Caco-2 (cell line): ENCODE data around the gene FLNA. TPM values are rescaled to one million over a fixed set of nuclear protein-coding genes. Genes with fewer than 3 reads are reported as not detected.

Experiments used
- BruUV-seq: library from RNA; stranded (reverse); fragments of 400-500 nt; replicated peaks from 2 replicates; lab custom pipeline; 2021; lab: Mats Ljungman, UMichigan
- CTCF ChIA-PET: fragments of 300-600 bp; sonication (Branson Sonifier 250); formaldehyde crosslinking; loops from one replicate; lab custom pipeline; 2022; ENCODE audit warnings: antibody characterized with exemption; lab: Charles Lee
- POLR2A ChIA-PET: fragments of 300-600 bp; sonication (Branson Sonifier 250); formaldehyde crosslinking; loops from one replicate; lab custom pipeline; 2022; ENCODE audit warnings: antibody characterized with exemption; lab: Charles Lee
- DNase-seq, 2 experiments: peaks; one replicate each; pipeline versions ENCODE4 v3.0.0 to v3.0.0-alpha.2; 2020 to 2022
- H3K27me3 ChIP-seq: replicated peaks from 2 replicates; pipeline ENCODE4 v1.6.0; 2011; ENCODE audit warnings: low read length; ENCODE audit not compliant: control insufficient read depth, insufficient read depth
- H3K36me3 ChIP-seq: 2 replicates; pipeline ENCODE4 v1.5.1; 2011; ENCODE audit warnings: low read length; ENCODE audit not compliant: control insufficient read depth, insufficient read depth
- H3K4me1 ChIP-seq: fragments of 250-450 bp; sonication (Bioruptor Pico); 2 replicates; pipeline ENCODE4 v1.5.1; 2020; ENCODE audit warnings: mild to moderate bottlenecking
- H3K4me3 ChIP-seq: 2 replicates; pipeline ENCODE4 v1.5.1; 2011; ENCODE audit warnings: low read depth, mild to moderate bottlenecking, control low read depth, low read length
- H3K9me3 ChIP-seq: fragments of 250-450 bp; sonication (Bioruptor Pico); 2 replicates; pipeline ENCODE4 v1.5.1; 2020; ENCODE audit warnings: mild to moderate bottlenecking, moderate library complexity
- H3K27ac Mint-ChIP-seq: one replicate; pipeline ENCODE4 v1.8.0; 2022; ENCODE audit warnings: mixed read lengths; ENCODE audit not compliant: unreplicated experiment
- H3K27me3 Mint-ChIP-seq: one replicate; pipeline ENCODE4 v1.8.0; 2022; ENCODE audit warnings: mixed read lengths; ENCODE audit not compliant: insufficient read depth, unreplicated experiment
- H3K36me3 Mint-ChIP-seq: one replicate; pipeline ENCODE4 v1.8.0; 2022; ENCODE audit warnings: mild to moderate bottlenecking, mixed read lengths; ENCODE audit not compliant: insufficient read depth, unreplicated experiment
- H3K4me1 Mint-ChIP-seq: one replicate; pipeline ENCODE4 v1.8.0; 2022; ENCODE audit warnings: low read depth, mixed read lengths; ENCODE audit not compliant: unreplicated experiment
- H3K4me3 Mint-ChIP-seq: one replicate; pipeline ENCODE4 v1.8.0; 2022; ENCODE audit warnings: mild to moderate bottlenecking, moderate library complexity, mixed read lengths; ENCODE audit not compliant: unreplicated experiment
- H3K9me3 Mint-ChIP-seq: one replicate; pipeline ENCODE4 v1.8.0; 2022; ENCODE audit warnings: mixed read lengths; ENCODE audit not compliant: unreplicated experiment
- intact Hi-C: fragments of 100-400 bp; cut with micrococcal nuclease; formaldehyde crosslinking; loops from one replicate; pipeline ENCODE4 v1.10.0; 2022; ENCODE audit not compliant: unreplicated experiment
- total RNA-seq: library from RNA; stranded (reverse); gene quantifications from 2 replicates; pipeline ENCODE4 v1.2.3, GENCODE V29; 2022
- TF ChIP-seq, protein P1 (sequence below), 2 experiments: fragments of 200-600 bp in 1 of 2; IDR thresholded peaks; 1 replicate in 1 of 2; 2 replicates in 1 of 2; pipeline versions ENCODE4 v1.5.1 to v1.8.0; 2011 to 2022; ENCODE audit warnings: antibody characterized with exemption in 1 of 2, control low read depth in 1 of 2, inconsistent platforms in 1 of 2, low read depth in 1 of 2, low read length in 1 of 2, mild to moderate bottlenecking in 1 of 2, moderate library complexity in 1 of 2; ENCODE audit not compliant: insufficient read depth in 1 of 2, severe bottlenecking in 1 of 2, unreplicated experiment in 1 of 2

The FLNA gene
- total RNA-seq, 1 experiment from 2014 or later, result 546 TPM

DNA sequence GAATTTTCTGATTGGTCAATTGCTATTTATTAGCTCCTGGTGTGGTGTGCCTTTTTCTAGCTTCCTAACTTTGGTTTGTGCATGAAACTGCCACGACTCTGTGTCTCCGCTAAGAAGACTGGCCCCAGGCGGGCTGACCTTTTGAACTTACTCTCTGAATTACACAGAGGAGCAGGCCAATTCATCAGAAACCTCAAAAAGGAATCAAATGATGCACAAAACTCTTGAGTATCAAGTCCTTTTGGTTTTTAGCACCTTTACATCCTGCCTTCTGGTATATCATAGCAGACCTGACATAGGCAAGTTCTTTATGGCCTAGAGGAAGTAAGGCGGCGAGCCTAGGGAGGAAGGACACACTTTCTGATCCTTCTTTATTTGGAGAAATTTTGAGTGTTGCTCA lies 61.3 kb downstream of the FLNA start:
- BruUV-seq, result no TSS peak
- H3K4me3 Mint-ChIP-seq, result no peak overlapping the region

GRCh38 chrX:154312116-154312515 lies 62.3 kb downstream of the FLNA start:
- intact Hi-C loops, result no loop called here
- no peak overlapping the region for H3K4me3 ChIP-seq
- no peaks in the 10 kb centered on the region for H3K9me3 Mint-ChIP-seq

More for the DNA sequence above, 61.3 kb downstream of the FLNA start:
- Histone ChIP-seq H3K4me3 (no peak overlapping the region), H3K36me3 (no peaks in the 10 kb centered on the region), H3K9me3 (no peaks in the 10 kb centered on the region), H3K4me1 (no peaks in the 10 kb centered on the region), H3K27me3 (no peaks in the 10 kb centered on the region)
- H3K4me1 Mint-ChIP-seq, result no peaks in the 10 kb centered on the region
- ChIA-PET POLR2A (no interaction called here), CTCF (no interaction called here)
- H3K27me3 Mint-ChIP-seq, result no peaks in the 10 kb centered on the region
- no peak overlapping the region for H3K27ac Mint-ChIP-seq
- no peaks in the 10 kb centered on the region for H3K9me3 Mint-ChIP-seq
- TF ChIP-seq, protein P1, sequence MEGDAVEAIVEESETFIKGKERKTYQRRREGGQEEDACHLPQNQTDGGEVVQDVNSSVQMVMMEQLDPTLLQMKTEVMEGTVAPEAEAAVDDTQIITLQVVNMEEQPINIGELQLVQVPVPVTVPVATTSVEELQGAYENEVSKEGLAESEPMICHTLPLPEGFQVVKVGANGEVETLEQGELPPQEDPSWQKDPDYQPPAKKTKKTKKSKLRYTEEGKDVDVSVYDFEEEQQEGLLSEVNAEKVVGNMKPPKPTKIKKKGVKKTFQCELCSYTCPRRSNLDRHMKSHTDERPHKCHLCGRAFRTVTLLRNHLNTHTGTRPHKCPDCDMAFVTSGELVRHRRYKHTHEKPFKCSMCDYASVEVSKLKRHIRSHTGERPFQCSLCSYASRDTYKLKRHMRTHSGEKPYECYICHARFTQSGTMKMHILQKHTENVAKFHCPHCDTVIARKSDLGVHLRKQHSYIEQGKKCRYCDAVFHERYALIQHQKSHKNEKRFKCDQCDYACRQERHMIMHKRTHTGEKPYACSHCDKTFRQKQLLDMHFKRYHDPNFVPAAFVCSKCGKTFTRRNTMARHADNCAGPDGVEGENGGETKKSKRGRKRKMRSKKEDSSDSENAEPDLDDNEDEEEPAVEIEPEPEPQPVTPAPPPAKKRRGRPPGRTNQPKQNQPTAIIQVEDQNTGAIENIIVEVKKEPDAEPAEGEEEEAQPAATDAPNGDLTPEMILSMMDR (IDR thresholded peaks at IDR 0.05; ENCODE audit: insufficient read depth in 1 of 2, low read depth in 1 of 2, low read length in 1 of 2, severe bottlenecking in 1 of 2, unreplicated experiment in 1 of 2), result no peak
- intact Hi-C loops, result no loop called here
- no peaks in the 10 kb centered on the region for H3K36me3 Mint-ChIP-seq
- no peak for DNase-seq

GRCh38 chrX:154310616-154311536 lies 63.6 kb downstream of the FLNA start:
- no peaks in the 10 kb centered on the region for H3K9me3 ChIP-seq
- no peak overlapping the region for H3K4me3 Mint-ChIP-seq
- BruUV-seq, result no TSS peak
- no peaks in the 10 kb centered on the region for H3K36me3 Mint-ChIP-seq
- CTCF ChIA-PET, result no interaction called here
- no peaks in the 10 kb centered on the region for H3K27me3 ChIP-seq
- no peak for DNase-seq
- peaks cover 3% of the 10 kb centered on the region for H3K27me3 Mint-ChIP-seq
- no peak overlapping the region for H3K4me3 ChIP-seq
- intact Hi-C loops, result no loop called here
- POLR2A ChIA-PET, result no interaction called here
- no peaks in the 10 kb centered on the region for H3K4me1 ChIP-seq
- no peaks in the 10 kb centered on the region for H3K36me3 ChIP-seq
- H3K9me3 Mint-ChIP-seq, result no peaks in the 10 kb centered on the region
- H3K4me1 Mint-ChIP-seq, result no peaks in the 10 kb centered on the region
- H3K27ac Mint-ChIP-seq, result no peak overlapping the region
- TF ChIP-seq, protein P1 (IDR thresholded peaks at IDR 0.05; ENCODE audit: insufficient read depth in 1 of 2, low read depth in 1 of 2, low read length in 1 of 2, severe bottlenecking in 1 of 2, unreplicated experiment in 1 of 2), result no peak

More at GRCh38 chrX:154312116-154312515, 62.3 kb downstream of the FLNA start:
- H3K4me1 ChIP-seq, result no peaks in the 10 kb centered on the region
- DNase-seq, result no peak
- Mint-ChIP-seq H3K27me3 (peaks cover 3% of the 10 kb centered on the region), H3K27ac (no peak overlapping the region), H3K4me1 (no peaks in the 10 kb centered on the region), H3K4me3 (no peak overlapping the region), H3K36me3 (no peaks in the 10 kb centered on the region)
- no peaks in the 10 kb centered on the region for H3K36me3 ChIP-seq
- CTCF ChIA-PET, result no interaction called here
- TF ChIP-seq, protein P1 (IDR thresholded peaks at IDR 0.05; ENCODE audit: insufficient read depth in 1 of 2, low read depth in 1 of 2, low read length in 1 of 2, severe bottlenecking in 1 of 2, unreplicated experiment in 1 of 2), result no peak
- no peaks in the 10 kb centered on the region for H3K9me3 ChIP-seq
- H3K27me3 ChIP-seq, result no peaks in the 10 kb centered on the region
- POLR2A ChIA-PET, result no interaction called here
- BruUV-seq, result no TSS peak
